Measurements from ENCODE around the gene EN2. TPM values are rescaled to one million over a fixed set of nuclear protein-coding genes. Genes with fewer than 3 reads are reported as not detected.

EN2 gene
- total RNA-seq, 2 donors from 2014 or later, result 0.27 TPM; not detected in 1

DNA sequence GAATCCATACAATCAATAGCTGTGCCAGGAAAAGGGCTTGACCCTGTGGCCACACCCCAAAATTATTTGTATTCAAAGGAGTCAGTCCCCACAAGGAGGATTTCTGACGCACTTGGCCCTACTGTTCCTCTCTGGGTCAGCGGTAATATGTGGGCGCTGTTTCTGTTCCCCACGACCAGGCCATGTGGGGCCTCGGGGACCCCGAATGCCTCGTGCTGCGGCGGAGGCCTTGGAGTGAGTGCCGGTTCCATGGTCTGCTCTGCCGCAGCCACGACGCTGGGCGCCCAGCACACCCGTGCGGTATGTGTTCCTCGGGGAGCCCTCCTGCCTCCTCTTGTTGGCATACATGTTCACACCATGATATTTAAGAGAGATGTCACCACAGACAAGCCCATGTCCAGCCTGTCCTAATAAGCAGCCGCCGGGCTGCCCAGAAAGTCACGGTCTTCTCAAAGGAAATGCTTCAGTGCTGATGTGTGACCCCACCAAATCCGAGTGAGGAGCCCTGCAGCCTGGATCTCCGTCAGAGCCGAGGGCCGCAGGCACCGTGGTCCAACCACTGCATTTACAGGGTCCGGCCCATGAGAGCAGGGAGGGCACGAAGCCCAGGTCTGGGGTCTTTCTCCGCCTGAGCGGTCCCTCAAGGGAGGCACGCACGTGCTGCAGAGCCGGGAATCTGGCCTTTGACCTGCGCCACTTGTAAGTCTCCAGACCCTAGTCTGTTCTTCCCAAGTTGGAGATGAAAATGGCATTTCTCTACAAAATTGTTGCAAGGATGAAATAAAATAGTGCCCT, 36.0 kb downstream of the EN2 start:
- no peak for TF ChIP-seq CTCF (IDR thresholded peaks at IDR 0.05)
- DNase-seq (ENCODE audit: low spot score) (no peak), ATAC-seq (ENCODE audit: insufficient number of reproducible peaks, low FRiP score, low read depth) (no peak)
- Histone ChIP-seq H3K27ac (no peak overlapping the region), H3K27me3 (replicated peaks; ENCODE audit: insufficient read depth) (no peaks in the 10 kb centered on the region), H3K4me3 (no peak overlapping the region), H3K36me3 (no peaks in the 10 kb centered on the region), H3K4me1 (ENCODE audit: control insufficient read depth in 1 of 2, low read depth in 2 of 2) (peaks cover 5 to 14% of the 10 kb centered on the region in 2 donors), H3K9me3 (no peaks in the 10 kb centered on the region)

DNA sequence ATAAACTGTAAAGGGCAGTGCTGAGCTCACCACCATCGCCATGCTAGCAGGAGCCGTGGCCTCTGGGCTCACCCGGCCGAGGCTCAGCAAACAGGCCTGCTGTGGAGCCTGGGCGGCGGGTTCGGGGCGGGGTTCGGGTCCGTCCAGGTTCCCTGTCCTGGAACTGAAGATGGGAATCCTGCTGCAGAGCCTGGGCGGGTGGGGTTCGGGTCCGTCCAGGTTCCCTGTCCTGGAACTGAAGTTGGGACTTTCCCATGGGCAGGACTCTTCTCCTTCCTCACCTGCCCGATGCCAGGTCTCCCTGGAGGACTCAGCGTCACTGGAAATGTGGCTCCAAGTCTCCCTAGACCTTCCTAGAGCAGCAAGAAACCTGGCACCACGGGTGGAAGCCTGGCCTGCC, 36.6 kb downstream of the EN2 start:
- DNase-seq (ENCODE audit: low spot score), result no peak
- no peak for TF ChIP-seq CTCF (IDR thresholded peaks at IDR 0.05)
- H3K4me1 ChIP-seq (ENCODE audit: control insufficient read depth in 1 of 2, low read depth in 2 of 2), result peaks cover 5 to 14% of the 10 kb centered on the region in 2 donors
- H3K9me3 ChIP-seq, result no peaks in the 10 kb centered on the region
- no peaks in the 10 kb centered on the region for H3K27me3 ChIP-seq (replicated peaks; ENCODE audit: insufficient read depth)
- H3K27ac ChIP-seq, result no peak overlapping the region
- ATAC-seq (ENCODE audit: insufficient number of reproducible peaks, low FRiP score, low read depth), result no peak
- no peaks in the 10 kb centered on the region for H3K36me3 ChIP-seq
- H3K4me3 ChIP-seq, result no peak overlapping the region

DNA sequence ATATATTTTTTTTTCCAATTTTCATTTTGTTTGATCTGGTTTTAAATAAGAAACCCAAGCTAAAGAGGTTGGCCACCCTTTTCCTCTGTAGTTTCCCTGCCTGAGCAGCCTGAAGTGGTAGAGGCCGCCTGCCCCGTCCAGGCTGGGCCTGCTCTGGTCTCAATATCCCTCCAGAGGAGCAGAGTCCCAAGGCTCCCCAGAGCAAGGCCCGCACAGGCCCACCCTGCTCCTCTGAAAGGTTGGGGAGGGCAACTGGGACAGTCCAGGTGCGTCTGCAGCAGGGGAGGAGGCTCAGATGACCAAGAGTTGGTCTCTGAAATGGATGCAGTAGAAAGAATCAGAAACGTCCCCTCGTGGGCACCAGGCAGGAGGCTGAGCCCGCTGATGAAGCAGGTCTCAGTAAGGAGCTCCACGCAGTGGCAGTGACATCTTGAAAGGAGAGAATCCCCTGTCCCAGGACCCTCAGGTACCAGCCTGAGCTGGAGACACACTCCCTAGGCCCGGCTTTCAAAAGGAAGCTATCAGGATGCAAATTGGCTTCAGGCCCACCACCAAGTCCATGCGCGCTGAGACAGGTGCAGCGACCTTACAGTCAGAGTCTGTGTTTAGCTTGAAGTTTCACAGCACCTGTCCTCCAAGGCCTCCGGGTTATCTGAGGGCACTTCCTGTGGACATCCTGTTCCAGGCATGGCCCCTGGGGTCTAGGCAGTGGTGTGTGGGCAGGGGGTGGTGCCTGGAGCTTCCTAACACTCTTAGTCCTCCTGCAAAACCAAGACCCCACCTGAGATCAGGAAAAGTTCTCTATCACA, 37.7 kb downstream of the EN2 start:
- no peaks in the 10 kb centered on the region for H3K9me3 ChIP-seq
- TF ChIP-seq CTCF (IDR thresholded peaks at IDR 0.05), result no peak
- H3K27ac ChIP-seq, result no peak overlapping the region
- no peak overlapping the region for H3K4me3 ChIP-seq
- H3K4me1 ChIP-seq (ENCODE audit: control insufficient read depth in 1 of 2, low read depth in 2 of 2), result peaks cover 5 to 9% of the 10 kb centered on the region in 2 donors
- H3K27me3 ChIP-seq (replicated peaks; ENCODE audit: insufficient read depth), result no peaks in the 10 kb centered on the region
- ATAC-seq (ENCODE audit: insufficient number of reproducible peaks, low FRiP score, low read depth), result no peak
- H3K36me3 ChIP-seq, result no peaks in the 10 kb centered on the region
- DNase-seq (ENCODE audit: low spot score), result no peak

GRCh38 chr7:155496267-155497005, 38.5 kb downstream of the EN2 start:
- Histone ChIP-seq H3K36me3 (no peaks in the 10 kb centered on the region), H3K27me3 (replicated peaks; ENCODE audit: insufficient read depth) (peaks cover 5% of the 10 kb centered on the region), H3K9me3 (no peaks in the 10 kb centered on the region), H3K27ac (no peak overlapping the region), H3K4me1 (ENCODE audit: control insufficient read depth in 1 of 2, low read depth in 2 of 2) (peaks cover 0 to 1% of the 10 kb centered on the region in 2 donors), H3K4me3 (no peak overlapping the region)
- no peak for DNase-seq (ENCODE audit: low spot score)
- no peak for ATAC-seq (ENCODE audit: insufficient number of reproducible peaks, low FRiP score, low read depth)
- TF ChIP-seq CTCF (IDR thresholded peaks at IDR 0.05), result no peak

Measured in thoracic aorta (tissue), 2 donors.